OCI-LY1 (cell line): ENCODE measurements around the gene GUK1.

Experiments
- CTCF ChIP-seq: fragments of 200-600 bp; sonication (generic), shearing (Covaris generic); IDR thresholded peaks from 2 replicates; pipeline ENCODE4 v1.5.1; 2017; ENCODE audit warnings: mild to moderate bottlenecking, antibody characterized with exemption, low read length, moderate library complexity, mixed read lengths
- EZH2 ChIP-seq: fragments of 200-600 bp; sonication (generic), shearing (Covaris generic); IDR thresholded peaks from 2 replicates; pipeline ENCODE4 v1.8.0; 2017; ENCODE audit warnings: borderline replicate concordance, mixed run types, mild to moderate bottlenecking, antibody characterized with exemption, low read length, moderate library complexity, mixed read lengths

- TF ChIP-seq CTCF (peak; percentile 51), EZH2 (no peak)
Measured at GRCh38 chr1:228166170-228166936, 26.3 kb downstream of the GUK1 start.
